HG02678 (cell line): Measurements from ENCODE around the gene CDK5.
"Not testable (repeated sequence)": the region's sequence is repeated elsewhere in the genome, so short reads cannot be mapped to it uniquely, and the experiment has no call there.

ENCODE experiments used
- ATAC-seq: cut with Tn5 transposase; IDR thresholded peaks from one replicate; pipeline ENCODE4 v1.9.1; 2021; ENCODE audit warnings: mild to moderate bottlenecking, moderate library complexity; ENCODE audit not compliant: unreplicated experiment

Gene CDK5

DNA sequence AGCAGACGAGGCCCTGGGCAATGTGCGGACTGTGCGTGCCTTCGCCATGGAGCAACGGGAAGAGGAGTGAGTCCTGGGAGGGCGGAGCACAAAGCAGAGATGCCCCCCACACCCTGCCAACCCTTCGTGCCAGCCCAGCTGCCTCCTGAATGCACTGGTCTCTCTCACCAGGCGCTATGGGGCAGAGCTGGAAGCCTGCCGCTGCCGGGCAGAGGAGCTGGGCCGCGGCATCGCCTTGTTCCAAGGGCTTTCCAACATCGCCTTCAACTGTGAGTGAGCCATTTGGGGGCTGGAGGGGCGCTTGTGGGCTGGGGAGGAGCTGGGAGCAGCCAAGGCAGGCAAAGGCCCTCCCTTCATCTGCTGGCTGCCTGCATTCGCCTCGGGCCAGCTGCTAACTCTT is 21.8 kb downstream of the CDK5 start:
- no peak for ATAC-seq

DNA sequence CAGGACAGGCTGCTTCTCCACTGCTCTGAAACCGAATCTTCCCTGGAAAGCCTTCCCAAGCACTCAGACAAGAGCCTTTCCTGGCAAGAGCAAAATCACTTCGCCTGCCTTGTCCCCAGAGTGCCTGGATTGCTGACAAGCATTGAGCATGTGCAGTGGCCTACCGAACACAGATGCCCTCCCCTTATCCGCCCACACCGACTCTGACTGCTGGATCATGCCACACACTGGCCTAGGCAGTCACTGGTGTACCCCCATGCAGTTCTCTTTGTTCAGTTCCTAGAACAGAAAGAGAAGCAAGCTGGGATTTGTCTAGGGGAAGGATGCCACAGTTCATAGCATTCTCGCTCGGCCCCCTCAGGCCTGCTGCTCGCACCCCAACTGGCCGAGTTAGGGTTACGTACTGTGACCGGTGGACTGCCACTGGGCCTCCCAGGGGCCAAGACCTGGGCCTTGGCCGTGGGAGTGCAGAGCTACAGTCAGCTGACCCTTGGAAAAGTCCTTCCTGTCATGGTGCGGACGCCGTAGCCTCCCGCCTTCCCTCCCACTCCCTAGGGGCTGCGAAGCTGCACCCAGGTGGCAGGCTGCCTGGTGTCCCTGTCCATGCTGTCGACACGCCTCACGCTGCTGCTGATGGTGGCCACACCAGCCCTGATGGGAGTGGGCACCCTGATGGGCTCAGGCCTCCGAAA is 22.5 kb downstream of the CDK5 start:
- no peak for ATAC-seq

DNA sequence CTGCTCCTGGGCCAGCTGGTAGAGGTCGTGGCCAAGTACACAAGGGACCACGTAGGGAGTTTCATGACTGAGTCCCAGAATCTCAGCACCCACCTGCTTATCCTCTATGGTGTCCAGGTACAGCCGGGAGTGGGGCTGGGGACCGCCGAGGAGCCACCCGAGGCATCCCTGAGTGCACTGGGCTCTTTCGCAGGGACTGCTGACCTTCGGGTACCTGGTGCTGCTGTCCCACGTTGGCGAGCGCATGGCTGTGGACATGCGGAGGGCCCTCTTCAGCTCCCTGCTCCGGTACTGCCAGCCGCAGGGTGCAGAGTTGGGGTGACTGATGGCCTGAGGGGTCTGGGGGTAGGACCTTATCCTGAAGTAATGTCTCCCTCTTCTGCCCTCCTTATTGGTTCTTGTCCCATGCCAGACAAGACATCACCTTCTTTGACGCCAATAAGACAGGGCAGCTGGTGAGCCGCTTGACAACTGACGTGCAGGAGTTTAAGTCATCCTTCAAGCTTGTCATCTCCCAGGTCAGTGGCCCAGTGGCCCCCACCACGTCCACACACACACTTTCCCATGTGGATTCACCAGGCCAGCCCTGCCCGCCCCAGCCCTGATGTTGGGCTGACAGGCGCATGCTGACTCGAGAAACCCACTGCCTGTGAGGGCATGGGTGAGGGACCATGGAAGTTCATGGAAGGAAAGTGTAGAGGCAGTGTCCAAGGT is 23.2 kb downstream of the CDK5 start:
- ATAC-seq, result no peak

DNA sequence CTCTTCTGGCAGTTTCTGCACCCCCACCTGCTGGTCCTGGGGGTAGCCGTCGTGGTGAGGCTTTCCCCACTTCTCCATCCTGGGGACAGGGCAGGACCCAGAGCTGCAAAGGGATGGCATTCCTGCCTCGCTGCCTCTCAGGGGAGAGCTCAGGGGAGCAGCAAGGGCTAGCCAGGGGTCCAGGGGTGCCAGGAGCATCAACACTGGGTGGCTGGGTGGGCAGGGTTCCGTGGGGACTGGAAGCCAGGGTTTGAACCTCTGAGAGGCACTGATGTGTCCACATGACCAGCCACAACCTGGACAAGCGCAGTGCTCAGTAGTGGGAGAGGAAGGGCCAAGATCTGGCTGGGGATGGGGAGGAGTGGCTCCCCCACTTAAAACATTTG is 23.8 kb downstream of the CDK5 start:
- no peak for ATAC-seq

DNA sequence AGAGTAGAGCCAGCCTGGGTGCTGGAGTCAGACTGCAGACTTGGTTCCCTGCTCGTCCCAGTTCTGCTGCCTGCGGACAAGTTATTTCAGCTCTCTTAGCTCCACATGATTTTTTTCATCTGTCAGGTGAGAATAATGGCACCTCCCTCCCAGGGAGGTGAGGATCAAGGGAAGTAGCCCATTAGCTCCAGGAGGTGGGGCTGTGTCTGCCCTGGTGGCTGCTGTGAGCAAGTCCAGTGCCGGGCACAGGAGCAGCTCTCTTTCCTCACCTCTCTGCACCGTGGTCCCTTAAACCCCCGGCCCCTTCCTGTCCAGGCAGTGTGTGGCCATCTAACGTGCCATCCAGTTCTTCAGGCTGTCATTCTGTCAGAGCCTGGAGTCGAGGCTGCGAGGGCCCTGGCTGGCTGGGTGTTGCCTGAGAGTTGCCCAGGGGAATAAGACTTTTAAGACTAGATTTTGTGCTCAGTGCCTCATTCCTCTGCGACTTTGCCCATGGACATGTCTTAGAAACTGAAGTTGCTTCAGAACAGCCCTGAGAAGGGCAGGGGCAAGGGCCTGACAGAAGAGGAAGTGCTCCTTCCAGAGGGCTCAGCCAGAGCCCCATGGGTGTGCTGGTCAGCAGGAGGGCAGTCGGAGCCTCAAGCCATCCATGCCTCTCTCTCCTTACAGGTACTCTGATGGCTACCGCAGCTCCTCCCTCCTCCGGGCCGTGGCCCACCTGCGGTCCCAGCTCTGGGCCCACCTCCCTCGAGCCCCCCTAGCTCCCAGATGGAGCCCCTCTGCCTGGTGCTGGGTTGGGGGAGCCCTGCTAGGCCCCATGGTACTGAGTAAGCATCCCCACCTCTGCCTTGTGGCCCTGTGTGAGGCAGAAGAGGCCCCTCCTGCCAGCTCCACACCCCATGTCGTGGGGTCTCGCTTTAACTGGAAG is 24.5 kb downstream of the CDK5 start:
- ATAC-seq, result no peak

DNA sequence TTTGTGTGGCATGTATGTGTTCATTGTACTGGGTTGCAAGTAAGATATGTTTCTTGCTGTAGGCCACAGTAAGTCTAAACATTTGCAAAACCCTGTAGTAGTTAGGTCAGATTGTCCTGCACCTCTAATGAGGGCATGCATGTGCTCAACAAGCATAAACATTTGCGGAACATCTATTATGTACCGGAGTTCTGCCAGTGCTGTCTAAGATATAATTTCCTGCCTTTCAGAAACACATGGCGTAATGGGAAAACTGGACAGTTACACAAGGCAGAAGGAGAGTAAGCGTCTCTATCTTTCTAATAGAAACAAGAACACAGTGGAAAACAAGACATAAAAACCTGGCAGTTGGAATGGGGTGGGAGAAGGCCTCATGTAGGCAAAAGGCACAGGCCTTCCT is 26.7 kb downstream of the CDK5 start:
- no peak for ATAC-seq

DNA sequence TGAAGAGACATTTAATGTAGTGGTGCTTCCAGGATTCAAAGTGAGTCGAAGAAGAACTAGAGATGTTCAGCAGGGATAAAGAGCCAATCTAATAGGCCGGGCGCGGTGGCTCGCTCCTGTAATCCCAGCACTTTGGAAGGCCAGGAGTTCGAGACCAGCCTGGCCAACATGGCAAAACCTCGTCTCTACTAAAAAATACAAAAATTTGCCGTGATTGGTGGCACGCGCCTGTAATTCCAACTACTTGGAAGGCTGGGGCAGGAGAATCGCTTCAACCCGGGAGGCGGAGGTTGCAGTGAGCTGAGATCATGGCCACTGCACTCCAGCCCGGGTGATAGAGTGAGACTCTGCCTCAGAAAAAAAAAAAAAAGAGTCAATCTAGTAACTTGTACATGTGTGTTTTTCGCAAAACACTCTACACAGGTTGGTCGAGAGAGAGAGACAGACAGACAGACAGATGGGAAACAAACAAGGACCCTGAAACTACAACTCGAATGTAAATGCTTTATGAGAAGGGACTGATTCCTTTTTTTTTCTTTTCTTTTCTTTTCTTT is 28.7 kb downstream of the CDK5 start:
- ATAC-seq, result no peak

DNA sequence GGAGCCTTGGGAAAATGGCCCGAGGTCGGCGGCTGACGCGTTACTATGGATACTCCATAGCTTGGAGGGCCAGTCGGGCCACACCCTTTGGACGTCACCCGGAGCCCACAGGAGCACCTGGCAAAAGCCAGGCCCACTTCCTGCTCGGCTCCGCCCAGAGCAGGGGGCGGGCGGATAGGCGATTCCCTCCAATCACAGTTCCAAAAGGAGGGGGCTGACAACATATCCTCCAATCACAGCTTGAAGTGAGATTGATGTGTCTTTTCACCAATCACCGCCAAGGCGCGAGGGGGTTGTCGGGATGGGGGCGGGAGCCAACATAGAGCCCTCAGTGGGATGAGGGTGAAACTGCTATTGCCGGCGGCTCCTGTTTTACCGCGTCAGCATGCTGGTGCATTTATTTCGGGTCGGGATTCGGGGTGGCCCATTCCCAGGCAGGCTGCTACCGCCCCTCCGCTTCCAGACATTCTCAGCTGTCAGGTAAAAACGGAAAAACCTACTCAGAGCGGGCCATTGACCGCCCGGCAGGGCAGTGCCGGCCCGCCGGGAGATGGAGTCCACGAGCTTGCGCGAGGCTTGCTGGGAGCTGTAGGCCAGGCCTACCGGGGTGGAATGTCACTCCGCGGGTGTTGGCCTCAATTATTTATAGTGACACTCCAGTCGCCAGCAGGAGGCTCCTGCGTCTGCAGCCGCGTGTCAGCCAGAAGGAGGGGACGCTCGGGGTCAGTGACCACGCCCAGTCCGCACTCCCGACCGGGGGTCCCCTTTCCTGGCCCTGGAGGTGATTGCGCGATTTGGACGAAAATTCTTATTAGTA is 29.4 kb downstream of the CDK5 start, which contains the start of gene ABCB8:
Gene ABCB8, plus strand, starts transcription at position 320 of the 817 bp plus-strand sequence. Its CDS starts 66 bp downstream, at position 386.
- ATAC-seq, result peak; percentile 98

DNA sequence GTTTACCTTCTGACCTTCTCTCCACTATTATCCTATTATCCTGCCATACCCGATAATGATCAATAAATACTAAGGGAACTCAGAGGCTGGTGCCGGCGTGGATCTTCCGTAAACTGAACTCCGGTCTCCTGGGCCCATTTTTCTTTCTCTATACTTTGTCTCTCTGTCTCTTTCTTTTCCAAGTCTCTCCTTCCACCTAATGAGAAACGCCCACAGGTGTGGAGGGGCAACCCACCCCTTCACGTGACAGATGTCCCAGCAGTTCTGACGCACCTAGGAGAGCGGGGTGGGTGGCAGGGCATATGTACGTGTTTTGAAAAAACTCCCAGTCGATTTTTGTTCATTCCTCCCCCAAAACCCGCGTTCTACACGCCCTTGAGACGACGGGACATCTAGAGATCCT is 30.0 kb downstream of the CDK5 start:
- ATAC-seq, result peak; percentile 1

DNA sequence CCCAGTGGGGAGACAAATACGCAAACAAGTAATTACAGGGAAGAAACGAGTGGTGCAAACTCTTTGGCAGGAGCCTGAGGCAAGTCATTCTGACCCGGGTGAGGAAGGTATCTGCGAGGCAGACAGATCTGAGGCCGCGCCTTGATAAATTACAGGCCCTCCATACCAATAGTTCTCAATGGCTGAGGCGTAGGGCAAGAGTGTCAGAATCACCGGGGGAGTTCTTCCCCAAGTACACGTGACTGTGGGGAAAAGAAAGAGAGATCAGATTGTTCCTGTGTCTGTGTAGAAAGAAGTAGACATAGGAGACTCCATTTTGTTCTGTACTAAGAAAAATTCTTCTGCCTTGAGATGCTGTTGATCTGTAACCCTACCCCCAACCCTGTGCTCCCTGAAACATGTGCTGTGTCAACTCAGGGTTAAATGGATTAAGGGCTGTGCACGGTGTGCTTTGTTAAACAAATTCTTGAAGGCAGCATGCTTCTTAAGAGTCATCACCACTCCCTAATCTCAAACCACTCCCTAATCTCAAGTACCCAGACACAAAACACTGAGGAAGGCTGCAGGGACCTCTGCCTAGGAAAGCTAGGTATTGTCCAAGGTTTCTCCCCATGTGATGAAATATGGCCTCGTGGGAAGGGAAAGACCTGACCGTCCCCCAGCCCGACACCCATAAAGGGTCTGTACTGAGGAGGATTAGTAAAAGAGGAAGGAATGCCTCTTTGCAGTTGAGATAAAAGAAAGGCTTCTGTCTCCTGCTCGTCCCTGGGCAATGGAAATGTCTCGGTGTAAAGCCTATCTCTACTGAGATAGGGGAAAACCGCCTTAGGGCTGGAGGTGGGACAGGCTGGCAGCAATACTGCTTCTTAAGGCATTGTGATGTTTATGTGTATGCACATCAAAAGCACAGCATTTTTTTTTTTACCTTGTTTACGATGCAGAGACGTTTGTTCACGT is 30.6 kb downstream of the CDK5 start:
- not testable (repeated sequence) for ATAC-seq

DNA sequence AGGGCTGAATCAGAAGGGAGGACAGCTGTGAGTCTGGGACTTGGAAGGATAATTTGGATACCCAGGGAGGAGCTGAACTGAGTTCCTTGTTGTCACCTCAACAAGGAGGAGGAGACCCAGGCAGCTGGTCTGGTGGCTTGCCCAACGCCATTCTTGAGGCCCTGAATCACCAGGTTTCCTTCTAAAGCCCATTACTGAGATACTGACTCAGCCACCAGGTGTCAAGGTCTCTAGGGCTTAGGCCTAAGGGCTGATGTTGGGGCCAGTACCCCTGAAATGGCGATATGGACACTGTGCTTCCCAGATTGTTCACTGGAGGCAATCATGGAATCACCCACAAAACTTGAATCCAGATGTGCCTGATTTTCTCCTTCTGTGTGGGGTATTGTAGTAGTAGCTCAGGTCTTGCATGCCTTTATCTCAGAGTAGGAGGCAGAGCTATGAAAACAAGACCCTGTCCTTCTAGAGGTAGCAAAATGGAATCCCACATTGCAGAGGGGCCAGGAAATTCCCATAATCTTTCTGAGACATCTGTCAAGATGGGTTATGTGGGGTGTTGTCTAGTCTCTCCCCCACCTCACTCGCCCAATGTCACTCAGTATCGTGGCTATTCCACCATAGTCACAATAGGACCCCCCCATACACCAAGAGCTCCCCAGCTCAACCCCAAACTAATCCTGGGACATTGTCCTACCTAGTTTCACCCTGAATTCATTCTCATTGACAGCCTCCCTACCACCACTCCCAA is 31.6 kb downstream of the CDK5 start:
- no peak for ATAC-seq

DNA sequence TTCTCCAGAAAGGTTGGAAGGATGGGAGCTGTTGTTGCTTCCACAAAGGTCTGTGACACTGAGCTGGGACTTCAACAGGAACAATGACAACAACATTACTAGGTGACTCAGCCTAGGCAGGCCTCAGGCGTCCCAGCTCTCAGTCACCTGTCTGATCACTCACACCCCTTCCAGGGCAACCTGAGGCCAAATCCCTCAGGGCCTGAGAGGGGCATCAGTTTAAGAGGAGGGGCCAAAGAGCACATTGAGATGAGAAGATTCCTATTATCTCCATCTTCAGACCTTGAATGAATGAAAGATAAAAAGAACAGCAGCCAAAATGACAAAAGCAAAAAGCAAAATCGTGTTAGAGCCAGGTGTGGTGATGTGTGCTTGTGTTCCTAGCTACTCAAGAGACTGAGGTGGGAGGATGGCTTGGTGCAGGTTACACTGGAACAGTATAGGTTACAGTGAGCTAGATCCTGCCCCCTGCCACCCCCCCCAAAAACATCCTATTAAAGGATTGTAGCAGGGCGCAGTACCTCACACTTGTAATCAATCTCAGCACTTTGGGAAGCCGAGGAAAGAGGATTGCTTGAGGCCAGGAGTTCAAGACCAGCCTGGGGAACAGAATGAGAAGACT is 33.2 kb downstream of the CDK5 start, which contains the start of gene ATG9B:
Gene ATG9B, minus strand, starts transcription at position 60 of the 622 bp plus-strand sequence. CDS start 71 bp downstream, outside the sequence.
- no peak for ATAC-seq

DNA sequence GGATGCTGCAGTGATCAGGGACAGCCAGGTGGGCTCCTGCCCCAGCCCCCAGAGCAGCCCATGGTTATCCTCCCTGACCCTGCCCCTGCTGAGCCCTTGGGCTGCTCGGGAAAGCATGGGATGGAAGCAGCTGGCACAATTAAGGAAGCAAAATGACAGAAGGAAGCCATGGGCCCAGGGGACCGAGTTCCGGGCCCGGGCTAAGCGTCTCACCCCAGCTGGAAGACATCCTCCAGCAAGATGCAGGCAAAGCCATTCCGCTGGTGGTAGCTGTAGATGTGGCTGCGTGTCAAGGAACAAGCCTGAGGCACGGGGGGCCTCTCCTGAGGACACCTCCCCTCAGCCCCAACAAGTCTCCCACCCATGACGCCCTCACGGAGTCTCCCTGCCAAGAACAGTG is 34.5 kb downstream of the CDK5 start:
- ATAC-seq, result no peak

DNA sequence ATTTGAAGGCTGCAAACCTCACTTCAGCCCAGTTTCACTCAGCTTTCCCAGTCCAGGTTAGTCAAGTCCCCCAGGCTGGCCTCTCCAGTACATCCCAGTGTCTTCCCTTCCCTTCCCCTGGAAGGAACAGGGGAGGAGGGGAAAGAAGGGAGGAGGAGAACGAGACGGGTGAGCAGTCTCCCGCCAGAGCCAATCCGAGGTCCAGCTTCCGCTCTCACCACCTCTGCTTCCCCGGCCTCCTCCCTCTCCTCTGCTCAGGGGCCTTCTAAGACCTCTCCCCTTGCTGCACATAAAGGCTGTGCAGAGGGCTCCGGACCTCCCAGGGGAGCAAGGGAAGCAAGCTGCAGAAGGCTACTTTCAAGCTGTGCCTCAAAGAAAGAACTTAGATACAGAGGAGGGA is 37.5 kb downstream of the CDK5 start:
- ATAC-seq, result no peak

DNA sequence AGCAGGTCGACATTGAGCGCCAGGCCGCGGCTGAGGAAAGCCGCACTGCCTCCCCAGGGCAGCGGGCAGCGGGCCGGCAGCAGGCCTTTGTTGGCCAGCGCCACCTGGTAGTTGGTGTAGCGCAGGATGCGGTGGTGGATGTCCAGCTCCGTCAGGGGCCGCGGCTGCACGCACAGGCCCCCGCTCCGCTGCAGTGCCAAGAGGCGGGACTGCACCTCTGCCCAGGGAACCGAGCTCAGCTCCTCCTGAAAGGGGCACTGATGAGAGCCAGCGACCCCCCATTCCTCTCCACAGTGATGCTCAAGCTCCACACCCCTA is 38.6 kb downstream of the CDK5 start:
- no peak for ATAC-seq

DNA sequence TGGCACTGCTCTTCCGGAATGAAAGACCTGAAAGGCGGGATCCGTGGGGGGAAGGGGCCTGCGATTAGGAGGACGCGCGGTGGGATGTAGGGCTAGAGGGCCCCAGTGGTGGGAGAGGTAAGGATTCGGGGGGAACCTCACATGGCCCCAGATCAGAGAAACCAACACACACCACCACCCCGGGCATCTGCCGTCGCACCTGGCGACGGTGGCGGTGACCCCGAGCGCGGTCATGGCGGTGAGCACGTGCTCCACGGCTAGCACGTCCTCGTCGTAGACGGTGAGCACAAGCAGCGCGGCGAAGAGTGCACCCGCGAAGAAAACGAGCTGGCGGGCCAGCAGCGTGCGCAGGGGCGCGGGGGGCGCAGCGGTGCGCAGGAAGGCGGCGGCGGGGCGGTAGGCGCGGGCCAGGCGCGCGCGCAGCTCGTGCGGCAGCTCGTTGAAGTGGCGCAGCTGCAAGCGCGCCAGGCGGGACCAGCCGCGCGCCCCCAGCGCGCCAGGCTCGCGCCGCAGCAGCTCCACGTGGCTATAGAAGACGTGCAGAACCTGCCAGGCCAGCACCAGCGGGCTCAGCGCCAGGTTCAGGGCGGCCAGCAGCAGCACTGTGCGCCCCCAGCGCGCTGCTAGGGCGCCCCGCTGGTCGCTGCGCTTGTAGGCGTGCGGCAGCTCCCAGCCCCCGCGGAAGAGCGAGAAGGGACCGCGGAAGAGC is 39.1 kb downstream of the CDK5 start:
- no peak for ATAC-seq

DNA sequence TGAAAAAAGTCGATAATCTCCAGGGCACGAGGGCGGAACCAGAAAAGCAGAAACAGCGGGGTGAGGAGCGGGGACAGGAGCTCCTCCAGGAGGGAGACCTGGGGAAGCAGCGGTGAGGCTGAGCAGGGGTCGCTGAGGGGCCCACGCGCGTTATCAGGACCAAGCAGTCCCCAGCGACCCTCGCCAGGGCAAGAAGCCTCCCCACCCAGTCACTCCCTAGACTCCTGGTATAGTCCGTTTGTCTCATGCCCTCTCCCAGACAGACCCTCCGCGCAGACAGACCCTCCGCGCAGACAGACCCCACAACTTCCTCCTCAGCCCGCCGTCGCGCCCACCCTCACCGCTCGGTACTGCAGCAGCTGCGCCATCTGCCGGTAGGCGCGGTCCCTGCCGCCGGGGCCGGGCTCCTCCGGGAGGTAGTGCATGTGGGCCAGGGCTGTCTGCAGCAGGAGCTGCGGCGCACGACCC is 39.7 kb downstream of the CDK5 start:
- ATAC-seq, result peak; percentile 73
